T-helper 17 cell (primary cell): ENCODE data around the gene RBM19. TPM values are rescaled to one million over a fixed set of nuclear protein-coding genes. Genes with fewer than 3 reads are reported as not detected.

Experiments used
- ATAC-seq: fragments of 150-1000 bp; cut with Tn5 transposase; 2 replicates; pipeline ENCODE4 v1.10.0; 2021; ENCODE audit warnings: mild to moderate bottlenecking, moderate library complexity
- DNase-seq, 3 donors: peaks; one replicate each; pipeline versions ENCODE4 v3.0.0 to v3.0.0-alpha.2; 2020 to 2021
- H3K9me3 ChIP-seq: one replicate; pipeline ENCODE4 v1.7.0; 2013; ENCODE audit warnings: low read length, mild to moderate bottlenecking; ENCODE audit not compliant: control insufficient read depth, poor library complexity, severe bottlenecking
- H3K27ac Mint-ChIP-seq: one replicate; pipeline ENCODE4 v1.8.0; 2022; ENCODE audit warnings: mild to moderate bottlenecking, moderate library complexity, mixed read lengths
- H3K27me3 Mint-ChIP-seq: one replicate; pipeline ENCODE4 v1.8.0; 2022; ENCODE audit warnings: mixed read lengths
- H3K36me3 Mint-ChIP-seq: one replicate; pipeline ENCODE4 v1.8.0; 2022; ENCODE audit warnings: low read depth, mixed read lengths
- H3K4me1 Mint-ChIP-seq: one replicate; pipeline ENCODE4 v1.8.0; 2022; ENCODE audit warnings: mild to moderate bottlenecking, mixed read lengths
- H3K4me3 Mint-ChIP-seq: one replicate; pipeline ENCODE4 v1.8.0; 2022; ENCODE audit warnings: mild to moderate bottlenecking, moderate library complexity, mixed read lengths
- total RNA-seq, 4 donors: library from RNA in 2 of 4; stranded (reverse) in 2 of 4; gene quantifications; one replicate each; pipeline ENCODE4 v1.2.3 and lab custom pipeline; 2022 to 2026

The RBM19 gene
- total RNA-seq, 2 donors from 2014 or later: 52.9 to 63.0 TPM

DNA sequence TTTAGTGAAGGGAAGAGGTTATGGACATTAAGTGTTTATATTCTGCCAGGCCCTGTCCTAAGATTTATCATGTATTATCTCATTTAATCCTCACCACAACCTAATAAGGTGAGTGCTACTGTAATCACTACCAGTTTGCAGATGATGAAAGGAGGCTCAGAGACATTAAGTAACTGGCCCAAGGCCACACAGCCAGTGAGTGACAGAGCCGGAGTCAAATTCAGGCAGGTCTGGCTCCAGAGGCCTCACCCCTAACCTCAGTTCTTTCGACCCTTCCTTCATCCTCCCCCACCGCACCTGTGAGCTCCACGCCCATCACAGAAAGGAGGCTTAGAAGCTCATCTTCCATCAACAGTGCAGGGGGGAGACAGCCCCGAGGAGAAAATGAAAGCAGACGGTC lies 197.3 kb downstream of the RBM19 start:
- Mint-ChIP-seq H3K4me3 (no peak overlapping the region), H3K27ac (no peak overlapping the region), H3K4me1 (no peaks in the 10 kb centered on the region), H3K27me3 (peaks cover 6% of the 10 kb centered on the region), H3K36me3 (no peaks in the 10 kb centered on the region)
- DNase-seq (no peak), ATAC-seq (no peak)
- no peaks in the 10 kb centered on the region for H3K9me3 ChIP-seq

DNA sequence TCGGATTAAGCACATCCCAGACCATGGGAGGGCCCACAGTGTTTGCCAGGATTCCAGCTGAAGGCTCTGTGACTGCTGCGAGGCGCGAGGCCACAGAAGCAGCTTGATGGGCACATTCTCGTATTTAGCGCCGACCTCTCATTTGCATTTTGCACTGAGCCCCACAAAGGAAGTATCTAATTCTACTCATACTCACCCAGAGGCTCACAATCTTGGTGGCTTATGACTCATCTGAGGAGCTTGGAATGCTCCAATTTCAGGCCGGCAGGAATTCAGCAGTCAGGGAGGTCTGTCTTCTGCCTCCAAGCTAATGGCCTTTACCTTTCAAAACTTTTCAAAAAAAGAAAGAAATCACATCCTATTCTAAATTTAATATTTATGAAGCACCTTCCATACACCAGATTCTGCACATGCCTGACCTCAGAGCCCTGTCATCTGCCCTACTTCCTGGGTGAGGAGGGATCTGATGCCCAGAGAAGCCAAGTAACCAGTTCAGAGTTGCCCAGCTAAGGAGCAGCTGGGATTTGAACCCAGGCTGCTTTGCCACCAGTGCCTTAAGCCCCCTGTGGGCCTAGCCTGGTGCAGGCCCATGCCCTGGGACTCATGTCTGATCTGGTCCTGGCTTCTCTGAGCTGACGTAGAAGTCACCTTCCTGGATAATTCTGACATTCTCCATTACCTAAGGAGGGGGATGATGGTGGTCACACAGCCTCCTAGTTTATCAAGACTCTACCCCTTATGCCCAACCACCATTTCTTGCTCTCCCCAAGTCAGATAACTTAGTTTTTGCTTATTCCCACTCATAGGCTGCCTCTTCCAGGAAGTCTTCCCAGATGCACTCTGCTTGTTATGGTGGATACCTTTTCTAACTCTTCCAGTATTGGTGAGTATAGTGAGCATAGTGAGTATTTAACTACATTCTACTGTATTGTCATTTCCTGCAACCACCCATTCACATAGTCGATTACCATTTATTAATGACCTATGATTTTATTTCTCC lies 198.9 kb downstream of the RBM19 start:
- DNase-seq (no peak), ATAC-seq (no peak)
- H3K4me3 Mint-ChIP-seq: no peak overlapping the region
- no peaks in the 10 kb centered on the region for H3K4me1 Mint-ChIP-seq
- H3K27me3 Mint-ChIP-seq: peaks cover 14% of the 10 kb centered on the region
- H3K36me3 Mint-ChIP-seq: no peaks in the 10 kb centered on the region
- H3K27ac Mint-ChIP-seq: no peak overlapping the region
- H3K9me3 ChIP-seq: no peaks in the 10 kb centered on the region
